ENCODE data around the gene WDR82.

GRCh38 chr3:52294320-52295150, 16.1 kb upstream of the WDR82 start:
- TF ChIP-seq, protein P1, sequence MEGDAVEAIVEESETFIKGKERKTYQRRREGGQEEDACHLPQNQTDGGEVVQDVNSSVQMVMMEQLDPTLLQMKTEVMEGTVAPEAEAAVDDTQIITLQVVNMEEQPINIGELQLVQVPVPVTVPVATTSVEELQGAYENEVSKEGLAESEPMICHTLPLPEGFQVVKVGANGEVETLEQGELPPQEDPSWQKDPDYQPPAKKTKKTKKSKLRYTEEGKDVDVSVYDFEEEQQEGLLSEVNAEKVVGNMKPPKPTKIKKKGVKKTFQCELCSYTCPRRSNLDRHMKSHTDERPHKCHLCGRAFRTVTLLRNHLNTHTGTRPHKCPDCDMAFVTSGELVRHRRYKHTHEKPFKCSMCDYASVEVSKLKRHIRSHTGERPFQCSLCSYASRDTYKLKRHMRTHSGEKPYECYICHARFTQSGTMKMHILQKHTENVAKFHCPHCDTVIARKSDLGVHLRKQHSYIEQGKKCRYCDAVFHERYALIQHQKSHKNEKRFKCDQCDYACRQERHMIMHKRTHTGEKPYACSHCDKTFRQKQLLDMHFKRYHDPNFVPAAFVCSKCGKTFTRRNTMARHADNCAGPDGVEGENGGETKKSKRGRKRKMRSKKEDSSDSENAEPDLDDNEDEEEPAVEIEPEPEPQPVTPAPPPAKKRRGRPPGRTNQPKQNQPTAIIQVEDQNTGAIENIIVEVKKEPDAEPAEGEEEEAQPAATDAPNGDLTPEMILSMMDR (IDR thresholded peaks at IDR 0.05) = no peak
- TF ChIP-seq POLR2A (IDR thresholded peaks at IDR 0.05) (no peak), POLR2AphosphoS5 (IDR thresholded peaks at IDR 0.05) (no peak)
